K562 (cell line): ENCODE measurements around the gene AHCYL1. TPM values are rescaled to one million over a fixed set of nuclear protein-coding genes. Genes with fewer than 3 reads are reported as not detected.

Experiments
- ATAC-seq: fragments of 200-7000 bp; cut with Tn5 transposase; 3 replicates; pipeline ENCODE4 v1.9.1; 2020; ENCODE audit warnings: moderate library complexity
- BruUV-seq: library from RNA; stranded (reverse); fragments of 400-500 nt; replicated peaks from 2 replicates; lab custom pipeline; 2021; lab: Mats Ljungman, UMichigan
- CTCF ChIA-PET: fragments of 300-600 bp; formaldehyde crosslinking; extraction: SDS; loops from one replicate; lab custom pipeline; 2021; ENCODE audit warnings: low intra/inter-chr PET ratio; lab: Yijun Ruan, JAX
- POLR2A ChIA-PET: fragments of 300-600, 350-650 bp; sonication (Branson Sonifier 250); formaldehyde crosslinking; extraction: SDS; loops from one replicate; lab custom pipeline; 2021; ENCODE audit warnings: antibody characterized with exemption, inconsistent platforms; lab: Yijun Ruan, JAX
- DNase-seq, 4 experiments: peaks; one replicate each; pipeline versions ENCODE4 v3.0.0 to v3.0.0-alpha.2; 2011 to 2018; ENCODE audit warnings: low spot score in 3 of 4, mixed read lengths in 3 of 4; ENCODE audit errors: extremely low read depth in 1 of 4
- FAIRE-seq: peaks from 2 replicates; lab custom pipeline; 2011; peaks lifted over from hg19 to GRCh38; lab: Jason Lieb, UNC
- H2AFZ ChIP-seq: 2 replicates; pipeline ENCODE4 v1.6.0; 2011; ENCODE audit warnings: low read depth, low read length, control low read depth, inconsistent platforms
- H3K27ac ChIP-seq: fragments of 200-600 bp; 3 replicates; pipeline ENCODE4 v1.8.0; 2011; ENCODE audit warnings: low read depth, mild to moderate bottlenecking, control low read depth, inconsistent platforms, low read length, moderate library complexity, mixed read lengths; ENCODE audit errors: extremely low read depth
- H3K27me3 ChIP-seq, 2 experiments: fragments of 300-600 bp in 1 of 2; 2 replicates in 1 of 2; 3 replicates in 1 of 2; pipeline versions ENCODE4 v1.6.0 to v1.8.0; 2011; ENCODE audit warnings: inconsistent platforms in 2 of 2, low read length in 2 of 2, mild to moderate bottlenecking in 1 of 2, mixed read lengths in 1 of 2, moderate library complexity in 1 of 2; ENCODE audit not compliant: control insufficient read depth in 2 of 2, insufficient read depth in 2 of 2
- H3K36me3 ChIP-seq: fragments of 300-600 bp; 3 replicates; pipeline ENCODE4 v1.8.0; 2011; ENCODE audit warnings: mild to moderate bottlenecking, low read length, inconsistent platforms; ENCODE audit not compliant: control insufficient read depth, insufficient read depth
- H3K4me1 ChIP-seq, 2 experiments: fragments of 200-600 bp in 1 of 2; replicated peaks in 1 of 2; 2 replicates in 1 of 2; 3 replicates in 1 of 2; pipeline versions ENCODE4 v1.5.1 to v1.8.0; 2011; ENCODE audit warnings: inconsistent platforms in 2 of 2, low read length in 2 of 2, mild to moderate bottlenecking in 1 of 2, mixed read lengths in 1 of 2, moderate library complexity in 1 of 2; ENCODE audit not compliant: control insufficient read depth in 2 of 2, insufficient read depth in 2 of 2
- H3K4me2 ChIP-seq: 2 replicates; pipeline ENCODE4 v1.6.1; 2011; ENCODE audit warnings: low read length, control low read depth, inconsistent platforms, mixed read lengths; ENCODE audit not compliant: insufficient read depth
- H3K4me3 ChIP-seq: fragments of 200-600 bp; sonication (generic), shearing (Covaris generic); 2 replicates; pipeline ENCODE4 v1.5.1; 2016; ENCODE audit warnings: control low read depth, inconsistent platforms
- H3K79me2 ChIP-seq: fragments of 200-600 bp; 3 replicates; pipeline ENCODE4 v1.8.0; 2011; ENCODE audit warnings: low read length, inconsistent platforms; ENCODE audit not compliant: control insufficient read depth, insufficient read depth
- H3K9ac ChIP-seq, 2 experiments: 2 replicates each; pipeline versions ENCODE4 v1.6.0 to v1.6.1; 2011; ENCODE audit warnings: low read depth in 2 of 2, low read length in 2 of 2, control low read depth in 1 of 2, inconsistent platforms in 1 of 2, mild to moderate bottlenecking in 1 of 2, mixed read lengths in 1 of 2; ENCODE audit not compliant: insufficient read depth in 1 of 2
- H3K9me1 ChIP-seq: one replicate; pipeline ENCODE4 v1.6.0; 2011; ENCODE audit warnings: inconsistent platforms, mild to moderate bottlenecking, low read length, moderate library complexity; ENCODE audit not compliant: control insufficient read depth, insufficient read depth
- H3K9me3 ChIP-seq: replicated peaks from 2 replicates; pipeline ENCODE4 v1.5.1; 2011; ENCODE audit warnings: low read depth, low read length, inconsistent platforms; ENCODE audit not compliant: control insufficient read depth, insufficient read depth
- H4K20me1 ChIP-seq: replicated peaks from 2 replicates; pipeline ENCODE4 v1.6.1; 2011; ENCODE audit warnings: low read length, inconsistent platforms, mixed read lengths; ENCODE audit not compliant: control insufficient read depth, insufficient read depth
- CTCF ChIP-seq, 3 experiments: IDR thresholded peaks in 2 of 3; conservative IDR thresholded peaks in 1 of 3; 2 replicates each; pipeline ENCODE4 v1.5.1; 2011 to 2012; ENCODE audit warnings: low read length in 3 of 3, mild to moderate bottlenecking in 3 of 3, control low read depth in 2 of 3, improper control_type of control experiment in 1 of 3, inconsistent platforms in 1 of 3, low read depth in 1 of 3, mixed read lengths in 1 of 3, moderate library complexity in 1 of 3; ENCODE audit not compliant: insufficient read depth in 2 of 3
- RAD21 ChIP-seq, 2 experiments: fragments of 250-450 bp in 1 of 2; fragments of 450-650 bp in 1 of 2; sonication (Bioruptor Pico) in 1 of 2; formaldehyde crosslinking in 1 of 2; IDR thresholded peaks in 1 of 2; conservative IDR thresholded peaks in 1 of 2; 2 replicates each; pipeline versions ENCODE4 v1.4.0 to v1.8.0; 2020 to 2022; ENCODE audit warnings: mild to moderate bottlenecking in 2 of 2, moderate library complexity in 1 of 2
- RBM17 ChIP-seq: fragments of 200-400 bp; formaldehyde crosslinking; IDR thresholded peaks from 2 replicates; pipeline ENCODE4 v1.6.1; 2017; ENCODE audit warnings: low read depth, mild to moderate bottlenecking, low read length, borderline replicate concordance
- WGBS: fragments of 100-300 bp; shearing (Covaris generic); methylation state at CpG from one replicate; pipeline ENCODE4 v1.1.6; 2016; ENCODE audit warnings: low coverage, mixed read lengths; ENCODE audit not compliant: insufficient coverage; ENCODE audit errors: missing lambda C conversion rate; 5-methylcytosine and 5-hydroxymethylcytosine counted together
- in situ Hi-C: fragments of 300-500 bp; cut with MboI; formaldehyde crosslinking; loops from 4 replicates; pipeline ENCODE4 v1.15.0; 2018; ENCODE audit warnings: inconsistent platforms, mixed read lengths
- intact Hi-C: fragments of 100-400 bp; cut with micrococcal nuclease; formaldehyde crosslinking; loops from 2 replicates; pipeline ENCODE4 v1.14.2; 2022
- polyA plus RNA-seq, 8 experiments: library from polyadenylated mRNA; depleted of rRNA in 4 of 8; stranded (reverse) in 5 of 8; unstranded in 3 of 8; fragments of >200 nt; fragmentation: Nextera tagmentation in 2 of 8; fragmentation: Illumina TruSeq in 1 of 8; extraction: Ambion mirVana in 2 of 8; extraction: Trizol in 1 of 8; gene quantifications; 2 replicates each; pipeline versions ENCODE4 v1.2.1 to v1.2.3, GENCODE V29; 2011 to 2014; ENCODE audit warnings: inconsistent platforms in 1 of 8, missing spikeins in 1 of 8
- total RNA-seq, 7 experiments: library from RNA; depleted of rRNA in 6 of 7; stranded (reverse); fragments of >200 nt in 6 of 7; fragmentation: Illumina TruSeq in 2 of 7; extraction: Trizol in 2 of 7; gene quantifications; 2 replicates each; pipeline versions ENCODE4 v1.2.1 to v1.2.3, GENCODE V29; 2011 to 2021; ENCODE audit warnings: low replicate concordance in 1 of 7

The AHCYL1 gene
- total and polyA plus RNA-seq, 9 of the 15 experiments (the other 6 are each of a cell fraction or from before 2014, with no cell fraction given): 27.3 to 118 (median 44.5) TPM

DNA sequence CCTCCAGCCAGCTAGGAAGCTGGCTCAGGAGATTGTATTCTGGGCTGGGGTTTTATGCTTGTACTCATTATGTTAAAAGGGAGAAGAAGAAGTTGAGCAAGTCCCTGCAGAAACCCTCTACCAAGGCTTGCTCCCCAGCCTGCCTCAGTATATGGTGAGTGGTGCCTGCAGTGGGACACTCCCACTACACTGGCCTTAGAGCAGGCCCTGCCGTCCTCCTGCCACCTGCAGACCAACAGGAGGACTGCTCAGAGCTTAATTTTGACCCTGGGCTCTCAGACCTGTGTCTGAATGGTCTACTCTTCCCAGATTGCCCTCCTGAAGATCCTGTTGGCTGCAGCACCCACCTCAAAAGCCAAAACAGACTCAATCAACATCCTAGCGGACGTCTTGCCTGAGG lies 62.9 kb downstream of the AHCYL1 start:
- H4K20me1 ChIP-seq: no peaks in the 10 kb centered on the region
- FAIRE-seq (no peak), ATAC-seq (peak; percentile 76), DNase-seq (no peak)
- H3K27ac ChIP-seq: no peak overlapping the region
- no peaks in the 10 kb centered on the region for H3K9me1 ChIP-seq
- no peaks in the 10 kb centered on the region for H3K27me3 ChIP-seq
- peak; percentile 33 to 46 (median 35); a peak in 5 of 6 replicates for TF ChIP-seq CTCF (IDR thresholded peaks at IDR 0.05 in 2 of 3, conservative IDR thresholded peaks at IDR 0.05 in 1 of 3; ENCODE audit: insufficient read depth in 2 of 3, low read depth in 1 of 3, low read length in 3 of 3)
- no peak for TF ChIP-seq RBM17
- TF ChIP-seq RAD21 (CRISPR knock-in tag; conservative IDR thresholded peaks at IDR 0.05 in 1 of 2, IDR thresholded peaks at IDR 0.05 in 1 of 2): peak in 1 of 2 experiments; percentile 22; a peak in 2 of 4 replicates
- H2AFZ ChIP-seq: no peak overlapping the region
- 75% methylated on average over 3 of the region's 3 CpGs for WGBS
- in situ Hi-C loops: no loop called here
- H3K9me3 ChIP-seq: no peaks in the 10 kb centered on the region
- H3K9ac ChIP-seq: no peak overlapping the region
- ChIA-PET CTCF (no interaction called here), POLR2A (interaction anchor here (1.0 to 18.1 kb wide), 3 partner anchors 11 to 70 kb away, joined by 3 to 200 read pairs (median 7); partner anchors contain the start of gene STRIP1)
- H3K4me3 ChIP-seq: no peak overlapping the region
- no peaks in the 10 kb centered on the region for H3K4me1 ChIP-seq
- BruUV-seq: no TSS peak
- peaks cover 97% of the 10 kb centered on the region for H3K36me3 ChIP-seq
- no peaks in the 10 kb centered on the region for H3K79me2 ChIP-seq
- H3K4me2 ChIP-seq: no peak overlapping the region
- intact Hi-C loops: no loop called here
